ENCODE results near the gene EPC2.
A peak's percentile ranks its signal among the peaks of the same experiment; 100 is the strongest.

The EPC2 gene

DNA sequence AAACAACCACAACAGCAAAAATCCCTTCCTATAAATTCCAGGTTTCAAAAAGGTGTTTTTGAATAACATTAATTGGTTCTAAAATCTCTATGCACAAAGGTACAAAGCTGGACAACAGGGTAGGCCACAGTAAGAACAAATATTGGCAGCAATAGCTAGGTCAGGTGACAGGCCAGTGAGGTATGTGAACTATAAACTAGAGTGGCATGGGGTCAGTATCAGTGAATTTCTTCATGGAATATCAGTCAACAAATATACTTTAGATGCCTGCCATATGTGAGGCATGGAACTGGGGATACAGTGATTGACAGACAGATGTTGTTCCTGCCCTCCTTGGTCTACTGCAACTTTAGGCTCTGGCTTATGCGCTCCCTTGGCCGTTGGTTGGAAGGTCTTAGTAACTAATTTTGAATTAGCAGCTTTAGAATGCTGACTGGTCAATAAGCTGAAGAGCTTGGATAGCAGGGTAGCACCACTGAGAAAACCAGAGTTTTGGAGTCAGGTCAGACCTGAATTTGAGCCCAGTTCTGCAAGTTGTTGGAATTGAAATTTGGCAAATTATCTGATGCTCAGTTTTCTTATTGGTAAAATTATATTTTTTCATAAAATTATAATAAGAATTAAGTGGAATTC lies 2.3 kb upstream of the EPC2 start:
- Histone ChIP-seq H3K4me3 (replicated peaks; ENCODE audit: insufficient read depth, low read length) (no peak overlapping the region), H3K27ac (replicated peaks) (no peak overlapping the region; the same call in 1 of the 2 replicates), H3K27me3 (ENCODE audit: insufficient read depth, poor library complexity, severe bottlenecking) (no peaks in the 10 kb centered on the region)
- TF ChIP-seq SPI1 (IDR thresholded peaks at IDR 0.05; ENCODE audit: borderline replicate concordance, low read depth) (no peak), GABPA (IDR thresholded peaks at IDR 0.05; ENCODE audit: low read depth) (no peak), POLR2AphosphoS5 (IDR thresholded peaks at IDR 0.05; ENCODE audit: low read depth) (no peak)
- TF ChIP-seq, protein P1, sequence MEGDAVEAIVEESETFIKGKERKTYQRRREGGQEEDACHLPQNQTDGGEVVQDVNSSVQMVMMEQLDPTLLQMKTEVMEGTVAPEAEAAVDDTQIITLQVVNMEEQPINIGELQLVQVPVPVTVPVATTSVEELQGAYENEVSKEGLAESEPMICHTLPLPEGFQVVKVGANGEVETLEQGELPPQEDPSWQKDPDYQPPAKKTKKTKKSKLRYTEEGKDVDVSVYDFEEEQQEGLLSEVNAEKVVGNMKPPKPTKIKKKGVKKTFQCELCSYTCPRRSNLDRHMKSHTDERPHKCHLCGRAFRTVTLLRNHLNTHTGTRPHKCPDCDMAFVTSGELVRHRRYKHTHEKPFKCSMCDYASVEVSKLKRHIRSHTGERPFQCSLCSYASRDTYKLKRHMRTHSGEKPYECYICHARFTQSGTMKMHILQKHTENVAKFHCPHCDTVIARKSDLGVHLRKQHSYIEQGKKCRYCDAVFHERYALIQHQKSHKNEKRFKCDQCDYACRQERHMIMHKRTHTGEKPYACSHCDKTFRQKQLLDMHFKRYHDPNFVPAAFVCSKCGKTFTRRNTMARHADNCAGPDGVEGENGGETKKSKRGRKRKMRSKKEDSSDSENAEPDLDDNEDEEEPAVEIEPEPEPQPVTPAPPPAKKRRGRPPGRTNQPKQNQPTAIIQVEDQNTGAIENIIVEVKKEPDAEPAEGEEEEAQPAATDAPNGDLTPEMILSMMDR (IDR thresholded peaks at IDR 0.05; ENCODE audit: insufficient read depth, low read length), result no peak
- TF ChIP-seq, protein P2, sequence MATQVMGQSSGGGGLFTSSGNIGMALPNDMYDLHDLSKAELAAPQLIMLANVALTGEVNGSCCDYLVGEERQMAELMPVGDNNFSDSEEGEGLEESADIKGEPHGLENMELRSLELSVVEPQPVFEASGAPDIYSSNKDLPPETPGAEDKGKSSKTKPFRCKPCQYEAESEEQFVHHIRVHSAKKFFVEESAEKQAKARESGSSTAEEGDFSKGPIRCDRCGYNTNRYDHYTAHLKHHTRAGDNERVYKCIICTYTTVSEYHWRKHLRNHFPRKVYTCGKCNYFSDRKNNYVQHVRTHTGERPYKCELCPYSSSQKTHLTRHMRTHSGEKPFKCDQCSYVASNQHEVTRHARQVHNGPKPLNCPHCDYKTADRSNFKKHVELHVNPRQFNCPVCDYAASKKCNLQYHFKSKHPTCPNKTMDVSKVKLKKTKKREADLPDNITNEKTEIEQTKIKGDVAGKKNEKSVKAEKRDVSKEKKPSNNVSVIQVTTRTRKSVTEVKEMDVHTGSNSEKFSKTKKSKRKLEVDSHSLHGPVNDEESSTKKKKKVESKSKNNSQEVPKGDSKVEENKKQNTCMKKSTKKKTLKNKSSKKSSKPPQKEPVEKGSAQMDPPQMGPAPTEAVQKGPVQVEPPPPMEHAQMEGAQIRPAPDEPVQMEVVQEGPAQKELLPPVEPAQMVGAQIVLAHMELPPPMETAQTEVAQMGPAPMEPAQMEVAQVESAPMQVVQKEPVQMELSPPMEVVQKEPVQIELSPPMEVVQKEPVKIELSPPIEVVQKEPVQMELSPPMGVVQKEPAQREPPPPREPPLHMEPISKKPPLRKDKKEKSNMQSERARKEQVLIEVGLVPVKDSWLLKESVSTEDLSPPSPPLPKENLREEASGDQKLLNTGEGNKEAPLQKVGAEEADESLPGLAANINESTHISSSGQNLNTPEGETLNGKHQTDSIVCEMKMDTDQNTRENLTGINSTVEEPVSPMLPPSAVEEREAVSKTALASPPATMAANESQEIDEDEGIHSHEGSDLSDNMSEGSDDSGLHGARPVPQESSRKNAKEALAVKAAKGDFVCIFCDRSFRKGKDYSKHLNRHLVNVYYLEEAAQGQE (IDR thresholded peaks at IDR 0.05; ENCODE audit: insufficient replicate concordance, low read depth), result no peak
- no peak for DNase-seq (ENCODE audit: low read depth in 1 of 2, low spot score in 1 of 2)

DNA sequence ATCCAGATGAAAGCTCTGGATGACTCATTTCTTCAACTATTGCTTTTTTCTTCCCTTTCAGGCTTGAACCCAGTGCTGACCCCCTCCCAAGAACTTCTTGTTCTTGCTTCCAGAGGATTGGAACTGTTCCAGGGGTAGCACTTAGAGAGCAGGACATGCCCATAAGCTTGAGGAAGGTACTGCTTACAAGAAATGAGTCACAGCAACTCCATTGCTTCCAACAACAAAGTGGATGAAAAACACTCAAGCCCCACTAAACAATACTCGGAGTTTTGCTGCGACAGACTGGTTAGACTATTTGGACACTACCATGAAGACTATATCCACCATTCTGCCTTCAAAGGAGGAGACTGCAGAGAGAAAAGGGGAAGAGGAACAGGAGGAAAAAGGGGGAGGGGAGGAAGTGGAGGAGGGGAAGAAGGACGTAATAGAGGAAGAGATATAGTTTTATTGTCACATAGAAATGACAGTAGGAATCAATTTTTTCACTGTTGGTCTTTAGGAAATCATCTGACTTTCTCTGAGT lies 1.6 kb upstream of the EPC2 start:
- H3K27me3 ChIP-seq (ENCODE audit: insufficient read depth, poor library complexity, severe bottlenecking), result no peaks in the 10 kb centered on the region
- peak; percentile 58 to 68 for DNase-seq (ENCODE audit: low read depth in 1 of 2, low spot score in 1 of 2)
- peak overlapping the region; percentile 39 for H3K27ac ChIP-seq (replicated peaks)
- TF ChIP-seq GABPA (IDR thresholded peaks at IDR 0.05; ENCODE audit: low read depth) (no peak), POLR2AphosphoS5 (IDR thresholded peaks at IDR 0.05; ENCODE audit: low read depth) (no peak), SPI1 (IDR thresholded peaks at IDR 0.05; ENCODE audit: borderline replicate concordance, low read depth) (peak; percentile 100)
- TF ChIP-seq, protein P2 (IDR thresholded peaks at IDR 0.05; ENCODE audit: insufficient replicate concordance, low read depth), result no peak
- TF ChIP-seq, protein P1 (IDR thresholded peaks at IDR 0.05; ENCODE audit: insufficient read depth, low read length), result no peak
- 0 out of 2 replicates have a peak overlapping the region, but pooled peaks have one; percentile 94 for H3K4me3 ChIP-seq (replicated peaks; ENCODE audit: insufficient read depth, low read length)

DNA sequence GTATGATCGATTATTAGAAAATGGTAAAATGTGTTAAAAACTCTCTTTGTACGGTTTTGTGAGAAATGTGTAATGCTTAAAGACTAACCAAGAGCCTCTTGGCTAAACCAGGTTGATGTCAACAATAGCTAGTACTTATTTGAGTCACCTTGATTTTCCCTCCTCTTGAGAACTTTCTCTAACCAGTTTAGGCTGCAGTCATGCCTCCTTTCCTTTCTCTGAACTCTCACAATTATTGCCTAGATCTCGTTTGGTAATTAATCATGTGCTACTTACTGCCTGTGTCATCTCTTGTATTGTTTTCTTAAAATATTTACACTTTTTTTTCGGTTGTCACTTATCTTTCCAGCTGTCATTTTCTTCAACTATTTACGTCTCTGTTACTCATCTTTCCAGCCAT lies 1.1 kb upstream of the EPC2 start:
- no peaks in the 10 kb centered on the region for H3K27me3 ChIP-seq (ENCODE audit: insufficient read depth, poor library complexity, severe bottlenecking)
- peak overlapping the region; percentile 33 for H3K27ac ChIP-seq (replicated peaks)
- H3K4me3 ChIP-seq (replicated peaks; ENCODE audit: insufficient read depth, low read length), result peak overlapping the region; percentile 94
- TF ChIP-seq POLR2AphosphoS5 (IDR thresholded peaks at IDR 0.05; ENCODE audit: low read depth) (no peak), SPI1 (IDR thresholded peaks at IDR 0.05; ENCODE audit: borderline replicate concordance, low read depth) (no peak), GABPA (IDR thresholded peaks at IDR 0.05; ENCODE audit: low read depth) (no peak)
- TF ChIP-seq, protein P1 (IDR thresholded peaks at IDR 0.05; ENCODE audit: insufficient read depth, low read length), result no peak
- TF ChIP-seq, protein P2 (IDR thresholded peaks at IDR 0.05; ENCODE audit: insufficient replicate concordance, low read depth), result no peak
- DNase-seq (ENCODE audit: low read depth in 1 of 2, low spot score in 1 of 2), result no peak

All from HL-60 (cell line).